HepG2 (cell line): Measurements from ENCODE around the gene KLF15. TPM values are rescaled to one million over a fixed set of nuclear protein-coding genes. Genes with fewer than 3 reads are reported as not detected.

Experiments
- ATAC-seq: fragments of 200-7000 bp; cut with Tn5 transposase; 3 replicates; pipeline ENCODE4 v1.9.1; 2020; ENCODE audit warnings: mild to moderate bottlenecking, moderate library complexity
- BruUV-seq: library from RNA; stranded (reverse); fragments of 400-500 nt; replicated peaks from 2 replicates; lab custom pipeline; 2021; lab: Mats Ljungman, UMichigan
- CTCF ChIA-PET: fragments of 300-600 bp; formaldehyde crosslinking; extraction: SDS; loops from one replicate; lab custom pipeline; 2021; ENCODE audit warnings: low total read pairs, inconsistent platforms, low intra/inter-chr PET ratio; lab: Yijun Ruan, JAX
- POLR2A ChIA-PET: fragments of 350-600 bp; sonication (Branson Sonifier 250); formaldehyde crosslinking; loops from one replicate; lab custom pipeline; 2020; ENCODE audit warnings: antibody characterized with exemption, inconsistent platforms; lab: Yijun Ruan, JAX
- DNase-seq: peaks from one replicate; pipeline ENCODE4 v3.0.0-alpha.2; 2015; ENCODE audit warnings: low spot score
- FAIRE-seq: peaks from 3 replicates; lab custom pipeline; 2011; peaks lifted over from hg19 to GRCh38; lab: Jason Lieb, UNC
- H2AFZ ChIP-seq: one replicate; pipeline ENCODE4 v1.6.1; 2011; ENCODE audit warnings: low read length, inconsistent platforms
- H3K27ac ChIP-seq: fragments of 300-600 bp; 3 replicates; pipeline ENCODE4 v1.8.0; 2011; ENCODE audit warnings: mixed run types, mild to moderate bottlenecking, mixed read lengths, low read length, inconsistent platforms; ENCODE audit not compliant: insufficient read depth; ENCODE audit errors: extremely low read length
- H3K27me3 ChIP-seq, 2 experiments: fragments of 200-600 bp in 1 of 2; 2 replicates in 1 of 2; 3 replicates in 1 of 2; pipeline versions ENCODE4 v1.6.0 to v1.8.0; 2011; ENCODE audit warnings: low read length in 2 of 2, mild to moderate bottlenecking in 2 of 2, moderate library complexity in 2 of 2, inconsistent platforms in 1 of 2; ENCODE audit not compliant: insufficient read depth in 2 of 2, control insufficient read depth in 1 of 2
- H3K36me3 ChIP-seq, 2 experiments: fragments of 200-600 bp in 1 of 2; replicated peaks in 1 of 2; 2 replicates in 1 of 2; 3 replicates in 1 of 2; pipeline versions ENCODE4 v1.5.1 to v1.8.0; 2011; ENCODE audit warnings: low read length in 2 of 2, inconsistent platforms in 1 of 2; ENCODE audit not compliant: insufficient read depth in 2 of 2, control insufficient read depth in 1 of 2
- H3K4me1 ChIP-seq: 2 replicates; pipeline ENCODE4 v1.5.1; 2012; ENCODE audit warnings: low read length, inconsistent platforms; ENCODE audit not compliant: insufficient read depth
- H3K4me2 ChIP-seq: 2 replicates; pipeline ENCODE4 v1.6.0; 2011; ENCODE audit warnings: low read depth, low read length, inconsistent platforms
- H3K4me3 ChIP-seq, 3 experiments: fragments of 200-600 bp in 1 of 3; sonication (generic), shearing (Covaris generic) in 1 of 3; replicated peaks in 1 of 3; 2 replicates each; pipeline ENCODE4 v1.5.1; 2011 to 2016; ENCODE audit warnings: low read length in 3 of 3, inconsistent platforms in 2 of 3, low read depth in 2 of 3, mild to moderate bottlenecking in 2 of 3, control low read depth in 1 of 3, mixed read lengths in 1 of 3; ENCODE audit not compliant: insufficient read depth in 1 of 3
- H3K79me2 ChIP-seq: one replicate; pipeline ENCODE4 v1.6.1; 2011; ENCODE audit warnings: low read length, inconsistent platforms; ENCODE audit not compliant: insufficient read depth
- H3K9ac ChIP-seq: 2 replicates; pipeline ENCODE4 v1.6.0; 2011; ENCODE audit warnings: mild to moderate bottlenecking, low read depth, low read length, inconsistent platforms; ENCODE audit not compliant: insufficient read depth
- H3K9me3 ChIP-seq: 2 replicates; pipeline ENCODE4 v1.5.1; 2012; ENCODE audit warnings: mild to moderate bottlenecking, low read length
- H4K20me1 ChIP-seq: 2 replicates; pipeline ENCODE4 v1.6.0; 2011; ENCODE audit warnings: inconsistent platforms, mild to moderate bottlenecking, low read length, moderate library complexity; ENCODE audit not compliant: insufficient read depth
- AGO1 ChIP-seq: fragments of 200-400 bp; formaldehyde crosslinking; IDR thresholded peaks from 2 replicates; pipeline ENCODE4 v1.6.1; 2017; ENCODE audit warnings: mild to moderate bottlenecking, low read depth, low read length, moderate library complexity; ENCODE audit not compliant: poor library complexity, severe bottlenecking
- DR1 ChIP-seq: sonication (generic); formaldehyde crosslinking; IDR thresholded peaks from 2 replicates; pipeline ENCODE4 v1.8.0; 2021; ENCODE audit warnings: mild to moderate bottlenecking, missing genetic modification reagents, inconsistent platforms
- GPBP1L1 ChIP-seq: sonication (generic); formaldehyde crosslinking; IDR thresholded peaks from 2 replicates; pipeline ENCODE4 v1.5.0; 2020; ENCODE audit warnings: mild to moderate bottlenecking, missing genetic modification reagents
- NCOR1 ChIP-seq: fragments of 200-600 bp; sonication (generic); IDR thresholded peaks from 2 replicates; pipeline ENCODE4 v1.7.0; 2017; ENCODE audit warnings: antibody characterized with exemption, low read length, borderline replicate concordance
- RORA ChIP-seq: sonication (generic); formaldehyde crosslinking; IDR thresholded peaks from 2 replicates; pipeline ENCODE4 v1.5.0; 2020; ENCODE audit warnings: mild to moderate bottlenecking, missing genetic modification reagents, moderate library complexity
- ZBTB1 ChIP-seq: sonication (generic); formaldehyde crosslinking; IDR thresholded peaks from 2 replicates; pipeline ENCODE4 v1.4.0; 2020; ENCODE audit warnings: missing genetic modification reagents, borderline replicate concordance
- ZBTB7A ChIP-seq: sonication (generic); formaldehyde crosslinking; IDR thresholded peaks from 2 replicates; pipeline ENCODE4 v1.8.0; 2022; ENCODE audit warnings: mild to moderate bottlenecking, missing genetic modification reagents
- ZNF530 ChIP-seq: sonication (generic); formaldehyde crosslinking; IDR thresholded peaks from 2 replicates; pipeline ENCODE4 v1.5.0; 2020; ENCODE audit warnings: low read depth, mild to moderate bottlenecking, missing genetic modification reagents
- WGBS: methylation state at CpG from one replicate; pipeline ENCODE4 v1.1.6; 2017; ENCODE audit warnings: low lambda C conversion rate; 5-methylcytosine and 5-hydroxymethylcytosine counted together
- in situ Hi-C: cut with HindIII; loops from 2 replicates; pipeline ENCODE4 v1.10.0; 2017; ENCODE audit warnings: low pct_unique_long_range_greater_than_20kb; ENCODE audit not compliant: extremely low pct_ligation_motif_present
- intact Hi-C: fragments of 100-400 bp; cut with micrococcal nuclease; formaldehyde crosslinking; loops from one replicate; pipeline ENCODE4 v1.10.0; 2022; ENCODE audit not compliant: unreplicated experiment
- polyA plus RNA-seq, 8 experiments: library from polyadenylated mRNA; depleted of rRNA in 3 of 8; stranded (reverse) in 7 of 8; unstranded in 1 of 8; fragments of >200 nt; fragmentation: Illumina TruSeq in 4 of 8; extraction: Trizol in 4 of 8; gene quantifications; 2 replicates each; pipeline versions ENCODE4 v1.2.1 to v1.2.3, GENCODE V29; 2011 to 2016; ENCODE audit warnings: low read depth in 4 of 8, missing spikeins in 1 of 8, mixed read lengths in 1 of 8; ENCODE audit not compliant: insufficient read depth in 1 of 8
- total RNA-seq, 5 experiments: library from RNA; depleted of rRNA; stranded (reverse); fragments of >200 nt; fragmentation: Illumina TruSeq; extraction: Trizol; gene quantifications; 2 replicates each; pipeline ENCODE4 v1.2.3, GENCODE V29; 2016; ENCODE audit warnings: low read depth in 1 of 5

Gene KLF15
- total and polyA plus RNA-seq, 2 of the 13 experiments (the other 11 are each of a cell fraction or from before 2014, with no cell fraction given) = 7.1 to 7.8 TPM

GRCh38 chr3:126377211-126377610 lies 20.0 kb upstream of the KLF15 start:
- Histone ChIP-seq H2AFZ (no peak overlapping the region), H3K27me3 (peaks cover 5 to 68% of the 10 kb centered on the region in 2 experiments), H3K4me2 (no peak overlapping the region), H3K27ac (no peak overlapping the region), H3K36me3 (no peaks in the 10 kb centered on the region), H3K4me1 (peaks cover 28% of the 10 kb centered on the region), H3K9me3 (no peaks in the 10 kb centered on the region), H3K4me3 (no peak overlapping the region), H4K20me1 (no peaks in the 10 kb centered on the region), H3K79me2 (no peaks in the 10 kb centered on the region), H3K9ac (no peak overlapping the region)
- ChIA-PET CTCF (no interaction called here), POLR2A (no interaction called here)
- BruUV-seq = no TSS peak
- in situ Hi-C loops = no loop called here
- DNase-seq (no peak), FAIRE-seq (no peak), ATAC-seq (no peak)
- WGBS = 80% methylated on average over 2 of the region's 3 CpGs
- TF ChIP-seq GPBP1L1 (CRISPR knock-in tag) = no peak
- intact Hi-C loops = no loop called here

GRCh38 chr3:126376444-126376843 lies 19.2 kb upstream of the KLF15 start:
- H3K9me3 ChIP-seq = no peaks in the 10 kb centered on the region
- no peak overlapping the region for H3K27ac ChIP-seq
- H3K36me3 ChIP-seq = no peaks in the 10 kb centered on the region
- no TSS peak for BruUV-seq
- H3K4me3 ChIP-seq = no peak overlapping the region
- TF ChIP-seq ZBTB1 (no peak), ZBTB7A (CRISPR knock-in tag) (no peak), AGO1 (no peak), RORA (CRISPR knock-in tag) (no peak), ZNF530 (CRISPR knock-in tag) (no peak), DR1 (CRISPR knock-in tag) (no peak), NCOR1 (no peak)
- no peak for DNase-seq
- 0% methylated on average over 3 of the region's 3 CpGs for WGBS
- ChIA-PET CTCF (no interaction called here), POLR2A (no interaction called here)
- H2AFZ ChIP-seq = no peak overlapping the region
- H3K9ac ChIP-seq = no peak overlapping the region
- in situ Hi-C loops = no loop called here
- no peak for FAIRE-seq
- H3K79me2 ChIP-seq = no peaks in the 10 kb centered on the region
- peaks cover 36% of the 10 kb centered on the region for H3K4me1 ChIP-seq
- ATAC-seq = no peak
- no peak overlapping the region; the same call in 1 of the 2 replicates for H3K4me2 ChIP-seq
- intact Hi-C loops = no loop called here
- H3K27me3 ChIP-seq = peaks cover 5 to 68% of the 10 kb centered on the region in 2 experiments
- H4K20me1 ChIP-seq = no peaks in the 10 kb centered on the region
